ENCODE results near the gene GPR156.

DNA sequence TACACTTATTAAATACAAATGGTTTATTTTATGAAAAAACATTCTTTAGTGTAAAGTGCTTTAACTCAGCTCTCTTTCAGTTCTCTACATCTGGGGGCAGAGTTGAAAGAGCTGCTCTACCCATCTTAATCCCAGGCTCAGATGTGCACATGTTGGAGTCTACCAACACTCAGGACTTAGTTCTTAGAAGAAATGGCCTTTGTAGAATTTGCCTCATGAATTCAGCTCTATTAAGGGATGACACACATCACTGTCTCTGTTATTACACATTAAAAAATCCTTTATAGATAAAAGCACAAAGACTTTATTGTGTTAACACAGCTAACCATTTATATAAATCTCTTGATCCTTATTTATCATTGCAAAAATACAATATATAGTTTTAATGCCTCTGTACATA is 159.0 kb downstream of the GPR156 start:
- TF ChIP-seq, protein P1, sequence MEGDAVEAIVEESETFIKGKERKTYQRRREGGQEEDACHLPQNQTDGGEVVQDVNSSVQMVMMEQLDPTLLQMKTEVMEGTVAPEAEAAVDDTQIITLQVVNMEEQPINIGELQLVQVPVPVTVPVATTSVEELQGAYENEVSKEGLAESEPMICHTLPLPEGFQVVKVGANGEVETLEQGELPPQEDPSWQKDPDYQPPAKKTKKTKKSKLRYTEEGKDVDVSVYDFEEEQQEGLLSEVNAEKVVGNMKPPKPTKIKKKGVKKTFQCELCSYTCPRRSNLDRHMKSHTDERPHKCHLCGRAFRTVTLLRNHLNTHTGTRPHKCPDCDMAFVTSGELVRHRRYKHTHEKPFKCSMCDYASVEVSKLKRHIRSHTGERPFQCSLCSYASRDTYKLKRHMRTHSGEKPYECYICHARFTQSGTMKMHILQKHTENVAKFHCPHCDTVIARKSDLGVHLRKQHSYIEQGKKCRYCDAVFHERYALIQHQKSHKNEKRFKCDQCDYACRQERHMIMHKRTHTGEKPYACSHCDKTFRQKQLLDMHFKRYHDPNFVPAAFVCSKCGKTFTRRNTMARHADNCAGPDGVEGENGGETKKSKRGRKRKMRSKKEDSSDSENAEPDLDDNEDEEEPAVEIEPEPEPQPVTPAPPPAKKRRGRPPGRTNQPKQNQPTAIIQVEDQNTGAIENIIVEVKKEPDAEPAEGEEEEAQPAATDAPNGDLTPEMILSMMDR (IDR thresholded peaks at IDR 0.05) = no peak
- no peak for TF ChIP-seq POLR2A (IDR thresholded peaks at IDR 0.05)

Measured in lower leg skin (tissue), 3 donors.